GM21390 (cell line): ENCODE data around the gene UFD1.

ENCODE experiments used
- ATAC-seq: cut with Tn5 transposase; IDR thresholded peaks from one replicate; pipeline ENCODE4 v1.9.1; 2021; ENCODE audit not compliant: unreplicated experiment

The UFD1 gene

GRCh38 chr22:19430890-19431541 is 48.0 kb downstream of the UFD1 start:
- ATAC-seq: no peak

- ATAC-seq: no peak
These were observed 48.8 kb downstream of the UFD1 start for GRCh38 chr22:19429950-19430889.

- ATAC-seq: no peak
These were observed 54.9 kb downstream of the UFD1 start for GRCh38 chr22:19424186-19424500.

GRCh38 chr22:19422440-19423301 is 56.3 kb downstream of the UFD1 start:
- no peak for ATAC-seq

DNA sequence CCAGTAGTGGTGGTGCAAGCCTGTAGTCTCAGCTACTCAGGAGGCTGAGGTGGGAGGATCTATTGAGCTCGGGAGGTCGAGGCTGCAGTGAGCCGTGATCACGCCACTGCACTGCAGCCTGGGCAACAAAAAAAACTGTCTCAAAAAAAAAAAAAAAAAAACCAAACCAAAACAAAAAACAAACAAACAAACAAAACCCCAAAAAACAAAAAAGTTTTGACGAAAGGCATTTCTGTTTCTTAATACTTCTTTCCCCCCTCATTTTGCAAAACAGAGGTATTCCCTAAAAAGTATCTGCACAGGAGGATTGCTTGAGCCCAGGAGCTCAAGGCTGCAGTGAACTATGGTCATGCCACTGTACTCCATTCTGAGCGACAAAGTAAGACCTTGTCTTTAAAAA is 58.7 kb downstream of the UFD1 start:
- no peak for ATAC-seq

DNA sequence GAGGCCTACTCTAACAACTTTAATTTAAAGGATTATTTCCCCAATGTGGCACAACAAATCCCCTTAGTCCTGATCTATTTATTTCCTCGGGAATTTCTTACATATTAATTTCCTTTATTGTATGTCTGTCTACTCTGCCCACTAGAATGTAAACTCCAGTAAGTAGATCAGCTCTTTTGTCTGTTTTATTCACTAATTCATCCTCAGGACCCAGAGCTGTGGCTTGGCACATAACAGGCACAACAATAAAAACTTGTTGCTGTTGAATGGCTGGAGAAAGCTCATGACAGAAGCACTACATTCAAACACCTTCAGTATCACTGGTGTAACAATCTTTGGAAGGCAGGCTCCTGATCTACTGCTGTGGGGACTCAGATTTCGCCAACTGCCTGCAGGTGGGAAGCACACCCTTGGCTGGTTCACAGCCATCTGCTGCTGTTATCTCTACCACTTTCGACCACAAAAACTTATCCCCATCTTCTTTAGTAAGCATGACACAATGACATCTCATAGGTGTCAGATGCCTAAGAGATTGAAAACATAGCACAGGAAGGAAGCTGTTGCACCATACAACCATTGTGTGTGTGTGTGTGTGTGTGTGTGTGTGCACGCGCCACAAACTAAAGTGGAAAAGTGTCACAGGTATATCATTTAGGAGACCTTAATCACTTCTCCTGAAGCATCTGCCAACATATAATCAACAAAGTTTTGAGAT is 59.4 kb downstream of the UFD1 start:
- ATAC-seq: peak; percentile 61

- no peak for ATAC-seq
These were observed 59.9 kb downstream of the UFD1 start for GRCh38 chr22:19419086-19419463.

GRCh38 chr22:19412923-19413322 is 66.1 kb downstream of the UFD1 start:
- ATAC-seq: no peak

DNA sequence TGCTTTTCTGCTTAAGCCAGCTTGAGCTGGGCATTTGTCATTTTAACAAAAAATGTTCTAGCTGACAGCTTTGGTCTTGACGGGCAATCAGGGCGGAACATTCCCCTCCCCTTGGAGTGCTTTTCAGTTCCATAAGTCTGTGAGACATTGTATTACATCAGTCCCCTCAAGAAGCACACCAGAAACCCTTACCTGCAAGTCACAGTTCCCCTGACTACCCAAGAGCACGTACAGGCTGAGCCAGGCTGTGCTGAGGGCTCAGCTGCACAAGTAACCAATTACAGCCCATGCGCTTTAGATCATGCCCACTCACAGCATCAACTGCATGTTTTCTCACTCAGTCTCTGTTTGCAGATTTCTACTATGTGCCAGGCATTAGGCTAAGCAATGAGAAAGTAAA is 66.5 kb downstream of the UFD1 start:
- ATAC-seq: no peak

DNA sequence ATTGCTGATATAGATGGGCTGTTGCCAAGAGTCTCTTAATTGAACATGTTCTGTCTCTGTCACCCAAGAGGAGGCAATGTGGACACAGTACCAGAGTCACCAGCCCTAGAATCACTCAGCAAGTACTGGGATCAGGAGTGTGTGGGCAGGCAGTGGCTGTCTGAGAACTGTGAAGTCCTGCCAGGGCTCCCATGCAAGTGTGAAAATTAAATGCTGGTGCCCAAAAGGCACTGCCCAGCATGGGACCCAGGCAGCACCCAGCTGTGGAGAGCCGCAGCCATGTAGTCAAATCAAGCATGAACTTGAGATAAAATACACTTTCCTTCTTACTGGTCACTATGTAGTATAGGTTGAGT is 67.3 kb downstream of the UFD1 start:
- ATAC-seq: no peak

DNA sequence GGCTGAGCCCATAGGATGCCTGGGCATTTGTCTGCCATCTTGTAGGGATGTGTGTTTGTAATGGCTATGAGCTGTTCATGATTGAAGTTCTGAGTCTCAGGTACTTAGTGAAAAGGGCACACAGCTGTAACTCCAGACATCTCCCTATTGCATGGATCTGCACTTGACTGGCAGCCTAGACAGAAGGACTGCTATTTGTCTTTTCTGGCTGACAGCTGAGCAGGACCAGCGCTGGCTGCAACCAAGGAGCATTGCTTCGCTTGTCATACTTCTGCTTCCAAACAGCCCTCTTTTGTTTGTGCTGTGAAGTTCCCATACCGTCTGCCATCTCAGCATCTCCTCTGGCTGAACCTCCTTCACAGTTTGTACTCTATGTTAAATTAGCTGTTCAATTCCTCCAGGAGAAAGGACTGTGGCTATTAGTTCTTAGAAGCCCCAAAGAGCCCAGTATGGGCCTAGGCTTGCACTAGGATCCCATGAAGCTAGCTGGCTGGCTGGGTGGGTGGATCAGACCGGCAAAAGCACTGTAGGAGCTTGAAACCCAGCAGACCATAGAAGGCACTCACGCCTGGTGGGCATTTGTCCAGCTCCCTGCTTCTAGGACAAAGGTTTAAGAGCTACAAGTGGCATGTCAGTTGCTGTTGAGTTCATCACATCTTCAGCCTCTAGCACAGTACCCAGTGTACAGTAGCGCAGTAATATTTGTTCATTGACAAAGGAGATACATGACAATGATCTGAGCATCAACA is 67.9 kb downstream of the UFD1 start:
- no peak for ATAC-seq

- no peak for ATAC-seq
These were observed 71.1 kb downstream of the UFD1 start for GRCh38 chr22:19407649-19408606.

GRCh38 chr22:19406846-19407245 is 72.1 kb downstream of the UFD1 start:
- no peak for ATAC-seq

GRCh38 chr22:19406281-19406811 is 72.6 kb downstream of the UFD1 start:
- no peak for ATAC-seq

DNA sequence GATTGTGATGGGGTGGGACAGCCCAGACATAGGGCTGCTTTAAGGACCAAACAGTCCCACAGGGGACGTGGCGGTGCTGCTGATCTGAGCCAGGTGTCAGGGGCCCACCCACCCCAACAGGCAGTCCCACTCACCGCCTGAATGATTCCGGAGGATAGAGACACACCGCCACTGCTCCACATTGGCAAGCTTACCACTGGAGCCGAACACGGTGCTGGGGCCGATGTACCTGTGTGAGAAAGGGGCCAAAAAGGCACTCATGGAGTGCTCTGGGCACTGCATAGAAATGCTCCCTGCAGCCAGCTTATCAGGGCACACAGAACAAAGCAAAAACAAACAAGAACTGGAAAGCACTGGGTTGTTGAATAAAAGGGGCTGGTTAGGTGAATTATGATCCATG is 73.3 kb downstream of the UFD1 start:
- no peak for ATAC-seq

DNA sequence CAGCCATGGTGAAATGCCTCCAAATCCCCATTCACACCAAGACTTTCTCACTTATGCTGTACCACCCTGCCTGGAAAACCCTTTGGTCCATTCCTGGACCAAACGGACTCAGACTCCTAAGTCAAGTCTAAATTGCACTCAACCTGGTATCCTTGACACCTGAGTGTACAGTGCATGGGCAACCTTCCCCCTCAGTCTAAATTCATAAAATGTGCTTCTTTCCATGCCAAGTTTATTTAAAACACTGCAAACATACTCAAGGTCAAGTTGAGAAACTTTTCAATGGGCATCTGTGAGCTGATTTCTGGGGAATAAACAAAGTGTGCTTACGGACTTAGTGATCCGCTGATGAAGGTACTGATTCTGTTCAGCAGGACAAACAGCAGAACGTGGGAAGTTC is 73.9 kb downstream of the UFD1 start:
- ATAC-seq: no peak

GRCh38 chr22:19404676-19405075 is 74.3 kb downstream of the UFD1 start:
- no peak for ATAC-seq

DNA sequence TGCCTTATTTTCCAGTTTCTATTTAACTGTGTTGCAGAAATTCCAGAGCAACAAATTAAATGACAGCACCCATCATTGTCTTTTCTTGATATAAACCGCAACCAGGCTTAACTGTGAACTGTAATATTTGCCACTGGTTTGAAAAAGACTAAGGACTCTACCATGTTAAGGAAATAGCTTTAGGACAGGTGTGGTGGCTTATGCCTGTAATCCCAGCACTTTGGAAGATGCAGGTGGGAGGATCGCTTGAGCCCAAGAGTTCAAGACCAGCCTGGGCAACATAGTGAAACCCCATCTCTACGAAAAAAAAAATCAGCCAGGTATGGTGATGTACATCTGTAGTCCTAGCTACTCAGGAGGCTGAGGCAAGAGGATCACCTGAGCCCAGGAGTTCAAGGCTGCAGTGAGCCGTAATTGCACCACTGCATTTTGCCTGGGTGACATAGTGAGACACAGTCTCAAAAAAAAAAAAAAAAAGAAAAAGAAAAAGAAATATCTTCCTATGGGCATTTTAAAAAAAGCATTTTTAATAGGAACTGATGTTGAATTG is 76.3 kb downstream of the UFD1 start:
- ATAC-seq: no peak

DNA sequence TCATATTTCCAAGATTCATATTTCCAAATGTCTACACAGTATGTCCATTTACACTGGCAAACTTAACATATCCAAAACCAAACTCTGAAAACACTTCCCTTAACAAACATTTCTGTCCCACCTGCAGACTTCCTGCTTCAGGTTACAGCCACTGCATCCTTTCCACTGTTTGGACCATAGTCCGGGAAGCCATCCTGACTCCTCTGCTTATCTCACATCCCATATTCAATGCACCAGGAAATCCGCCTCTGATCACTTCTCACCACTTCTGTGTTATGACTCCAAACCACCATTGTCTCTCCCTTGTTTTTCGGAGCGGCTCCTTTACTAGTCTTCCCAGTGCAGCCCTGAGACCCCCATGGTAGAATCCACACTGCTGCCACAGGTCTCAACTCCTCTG is 77.5 kb downstream of the UFD1 start:
- no peak for ATAC-seq
